ENCODE measurements around the gene GDPD4. TPM values are rescaled to one million over a fixed set of nuclear protein-coding genes. Genes with fewer than 3 reads are reported as not detected.
A peak's percentile ranks its signal among the peaks of the same experiment; 100 is the strongest.

Gene GDPD4, protein sequence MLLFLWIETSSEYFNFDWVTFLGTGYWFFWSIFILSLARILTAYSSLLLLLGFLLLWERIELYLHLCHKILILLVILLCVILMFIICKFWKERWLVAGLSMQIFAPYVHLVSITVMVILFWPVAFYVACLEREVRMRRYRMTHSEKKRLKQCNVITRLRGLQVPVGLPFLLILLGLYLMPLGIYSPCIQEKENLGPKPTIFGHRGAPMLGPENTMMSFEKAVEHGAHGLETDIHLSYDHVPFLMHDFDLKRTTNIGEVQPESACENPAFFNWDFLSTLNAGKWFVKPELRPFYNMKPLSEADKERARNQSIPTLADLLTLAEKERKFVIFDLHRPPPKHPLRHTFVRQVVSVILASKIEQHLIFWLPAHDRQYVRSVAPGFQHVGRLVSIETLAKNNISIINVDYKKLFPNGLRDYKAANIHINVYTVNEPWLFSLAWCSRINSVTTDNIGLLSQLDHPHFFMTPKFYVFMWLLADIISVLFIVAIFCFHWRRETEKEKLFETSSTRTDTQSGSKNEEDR
- total RNA-seq: not detected in 2 replicates

GRCh38 chr11:77301510-77301909 is at the start of gene GDPD4:
Gene GDPD4 (minus strand): TSS chr11:77301686. CDS start chr11:77285137, 16,549 bp downstream.
- Histone ChIP-seq H3K36me3 (ENCODE audit: control insufficient read depth, insufficient read depth, low read length) (no peaks in the 10 kb centered on the region), H3K4me3 (ENCODE audit: low read depth, low read length) (no peak within 1 kb of the TSS), H3K27me3 (ENCODE audit: control insufficient read depth, insufficient read depth, low read length) (no peaks in the 10 kb centered on the region)
- FAIRE-seq: no peak
- DNase-seq (ENCODE audit: low read depth): no peak
- TF ChIP-seq, protein P1, sequence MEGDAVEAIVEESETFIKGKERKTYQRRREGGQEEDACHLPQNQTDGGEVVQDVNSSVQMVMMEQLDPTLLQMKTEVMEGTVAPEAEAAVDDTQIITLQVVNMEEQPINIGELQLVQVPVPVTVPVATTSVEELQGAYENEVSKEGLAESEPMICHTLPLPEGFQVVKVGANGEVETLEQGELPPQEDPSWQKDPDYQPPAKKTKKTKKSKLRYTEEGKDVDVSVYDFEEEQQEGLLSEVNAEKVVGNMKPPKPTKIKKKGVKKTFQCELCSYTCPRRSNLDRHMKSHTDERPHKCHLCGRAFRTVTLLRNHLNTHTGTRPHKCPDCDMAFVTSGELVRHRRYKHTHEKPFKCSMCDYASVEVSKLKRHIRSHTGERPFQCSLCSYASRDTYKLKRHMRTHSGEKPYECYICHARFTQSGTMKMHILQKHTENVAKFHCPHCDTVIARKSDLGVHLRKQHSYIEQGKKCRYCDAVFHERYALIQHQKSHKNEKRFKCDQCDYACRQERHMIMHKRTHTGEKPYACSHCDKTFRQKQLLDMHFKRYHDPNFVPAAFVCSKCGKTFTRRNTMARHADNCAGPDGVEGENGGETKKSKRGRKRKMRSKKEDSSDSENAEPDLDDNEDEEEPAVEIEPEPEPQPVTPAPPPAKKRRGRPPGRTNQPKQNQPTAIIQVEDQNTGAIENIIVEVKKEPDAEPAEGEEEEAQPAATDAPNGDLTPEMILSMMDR (IDR thresholded peaks at IDR 0.05; ENCODE audit: insufficient read depth, low read length, severe bottlenecking): no peak

DNA sequence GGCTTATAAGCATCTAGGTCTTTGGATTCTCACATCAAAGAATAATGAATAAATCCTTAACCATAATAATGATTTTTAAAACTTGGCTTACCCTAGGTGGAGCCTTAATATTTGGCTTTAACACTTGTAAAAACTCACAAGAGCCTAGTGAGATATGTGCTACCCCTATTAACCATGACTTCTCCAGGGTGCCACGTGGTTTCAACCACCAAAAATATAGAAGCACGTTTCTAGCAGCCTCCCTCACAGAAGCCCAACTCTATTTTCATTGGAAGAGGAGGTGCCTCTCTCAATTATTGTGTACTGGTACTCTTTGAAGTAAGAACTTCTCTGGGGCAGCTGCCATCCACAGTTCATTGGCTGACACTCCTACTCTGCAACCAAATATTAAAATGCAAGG is 46.5 kb upstream of the GDPD4 start:
- Histone ChIP-seq H3K4me3 (ENCODE audit: low read depth, low read length) (no peak overlapping the region), H3K36me3 (ENCODE audit: control insufficient read depth, insufficient read depth, low read length) (no peaks in the 10 kb centered on the region), H3K27me3 (ENCODE audit: control insufficient read depth, insufficient read depth, low read length) (no peaks in the 10 kb centered on the region)
- DNase-seq (ENCODE audit: low read depth): no peak
- TF ChIP-seq, protein P1 (IDR thresholded peaks at IDR 0.05; ENCODE audit: insufficient read depth, low read length, severe bottlenecking): no peak
- FAIRE-seq: no peak

DNA sequence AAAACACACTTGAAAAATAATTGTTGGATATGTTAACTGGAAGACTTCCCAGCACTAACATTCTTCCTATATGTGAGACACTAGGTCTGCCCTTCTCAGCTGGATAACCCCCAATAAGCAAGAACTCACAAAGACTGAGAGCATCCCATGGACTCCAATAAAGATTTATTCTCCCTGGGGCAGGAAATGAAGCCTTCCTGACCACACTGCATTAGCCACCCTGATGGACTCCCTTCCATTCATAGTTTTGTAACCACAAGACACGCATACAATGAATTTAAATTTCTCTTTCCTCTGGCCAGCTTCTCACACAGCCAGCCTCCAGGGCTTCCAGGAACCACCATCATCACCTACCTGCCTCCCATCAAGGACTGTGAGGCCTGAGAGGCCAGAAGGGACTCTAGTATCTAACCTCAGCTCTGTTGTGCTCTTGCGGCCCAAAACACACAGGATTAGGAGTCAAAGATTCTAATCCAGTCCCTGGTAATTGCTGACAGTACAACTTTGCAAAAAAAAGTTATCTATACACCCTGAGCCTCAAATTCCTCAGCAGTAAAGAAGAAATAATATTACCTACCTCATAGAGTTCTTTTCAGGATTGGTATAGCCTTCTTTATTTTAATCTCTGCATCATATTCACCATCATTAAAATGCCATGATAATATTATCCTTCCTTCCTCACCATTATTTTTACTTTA is 45.6 kb upstream of the GDPD4 start:
- H3K36me3 ChIP-seq (ENCODE audit: control insufficient read depth, insufficient read depth, low read length): no peaks in the 10 kb centered on the region
- no peaks in the 10 kb centered on the region for H3K27me3 ChIP-seq (ENCODE audit: control insufficient read depth, insufficient read depth, low read length)
- DNase-seq (ENCODE audit: low read depth) (no peak), FAIRE-seq (peak; percentile 32)
- H3K4me3 ChIP-seq (ENCODE audit: low read depth, low read length): no peak overlapping the region
- TF ChIP-seq, protein P1 (IDR thresholded peaks at IDR 0.05; ENCODE audit: insufficient read depth, low read length, severe bottlenecking): no peak

DNA sequence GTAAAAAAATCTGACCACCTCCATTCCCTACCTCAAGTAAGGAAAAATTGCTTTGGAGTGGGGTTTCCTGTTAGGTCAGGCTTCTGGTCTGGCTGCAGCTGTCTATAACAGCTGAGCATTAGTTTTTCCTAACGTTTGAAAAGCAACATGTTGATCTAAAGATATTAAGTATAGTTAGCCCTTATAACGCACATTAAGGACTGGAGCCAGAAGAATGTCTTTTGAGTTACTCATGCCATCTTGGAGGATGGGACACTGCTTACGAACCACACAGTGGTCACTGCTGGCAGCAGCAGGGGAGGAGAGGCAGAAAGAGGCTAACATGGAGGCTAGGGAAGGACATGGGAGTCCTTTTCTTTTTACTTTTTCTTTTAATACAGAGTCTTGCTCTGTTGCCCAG is 44.1 kb upstream of the GDPD4 start:
- no peaks in the 10 kb centered on the region for H3K27me3 ChIP-seq (ENCODE audit: control insufficient read depth, insufficient read depth, low read length)
- no peak for FAIRE-seq
- no peaks in the 10 kb centered on the region for H3K36me3 ChIP-seq (ENCODE audit: control insufficient read depth, insufficient read depth, low read length)
- no peak overlapping the region for H3K4me3 ChIP-seq (ENCODE audit: low read depth, low read length)
- TF ChIP-seq, protein P1 (IDR thresholded peaks at IDR 0.05; ENCODE audit: insufficient read depth, low read length, severe bottlenecking): no peak
- DNase-seq (ENCODE audit: low read depth): no peak

- Histone ChIP-seq H3K4me3 (ENCODE audit: low read depth, low read length) (no peak overlapping the region), H3K36me3 (ENCODE audit: control insufficient read depth, insufficient read depth, low read length) (no peaks in the 10 kb centered on the region), H3K27me3 (ENCODE audit: control insufficient read depth, insufficient read depth, low read length) (no peaks in the 10 kb centered on the region)
- no peak for DNase-seq (ENCODE audit: low read depth)
- TF ChIP-seq, protein P1 (IDR thresholded peaks at IDR 0.05; ENCODE audit: insufficient read depth, low read length, severe bottlenecking): no peak
- no peak for FAIRE-seq
These were observed 39.0 kb upstream of the GDPD4 start for GRCh38 chr11:77340501-77340900.
